ENCODE results near the gene PGBD5. TPM values are rescaled to one million over a fixed set of nuclear protein-coding genes. Genes with fewer than 3 reads are reported as not detected.

The PGBD5 gene
- total RNA-seq, 1 donor from 2014 or later: 14.7 TPM

DNA sequence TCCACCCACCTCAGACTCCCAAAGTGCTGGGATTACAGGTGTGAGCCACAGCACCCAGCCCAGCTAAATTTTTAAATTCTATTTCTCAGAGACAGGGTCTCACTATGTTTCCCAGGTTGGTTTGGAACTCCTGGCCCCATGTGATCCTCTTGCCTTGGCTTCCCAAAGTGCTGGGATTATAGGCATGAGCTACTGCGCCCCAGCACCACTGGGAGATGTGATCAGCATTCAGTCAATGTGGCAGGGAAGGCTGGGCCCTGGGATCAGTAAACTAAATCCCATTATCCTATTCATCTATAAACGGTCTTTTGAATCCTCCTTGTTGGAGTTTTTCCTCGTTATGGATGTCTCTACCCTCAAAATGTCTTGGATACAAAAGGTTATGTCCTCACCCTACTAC lies 113.5 kb downstream of the PGBD5 start:
- H2AFZ ChIP-seq (ENCODE audit: low read depth, low read length): no peak overlapping the region
- DNase-seq (ENCODE audit: low read depth) (no peak), FAIRE-seq (no peak)
- Mint-ChIP-seq H3K27ac (ENCODE audit: unreplicated experiment) (no peak overlapping the region), H3K36me3 (ENCODE audit: low read depth, unreplicated experiment) (no peaks in the 10 kb centered on the region), H3K4me1 (ENCODE audit: low read depth, unreplicated experiment) (peaks cover 9% of the 10 kb centered on the region), H3K4me3 (ENCODE audit: unreplicated experiment) (no peak overlapping the region), H3K27me3 (ENCODE audit: low read depth, unreplicated experiment) (peaks cover 7% of the 10 kb centered on the region), H3K9me3 (ENCODE audit: unreplicated experiment) (no peaks in the 10 kb centered on the region)
- no peaks in the 10 kb centered on the region for H3K79me2 ChIP-seq (ENCODE audit: insufficient read depth, low read length)
- H3K27me3 ChIP-seq (ENCODE audit: insufficient read depth, low read length): peaks cover 8% of the 10 kb centered on the region
- no peak overlapping the region for H3K9ac ChIP-seq (ENCODE audit: low read length)
- TF ChIP-seq, protein P1, sequence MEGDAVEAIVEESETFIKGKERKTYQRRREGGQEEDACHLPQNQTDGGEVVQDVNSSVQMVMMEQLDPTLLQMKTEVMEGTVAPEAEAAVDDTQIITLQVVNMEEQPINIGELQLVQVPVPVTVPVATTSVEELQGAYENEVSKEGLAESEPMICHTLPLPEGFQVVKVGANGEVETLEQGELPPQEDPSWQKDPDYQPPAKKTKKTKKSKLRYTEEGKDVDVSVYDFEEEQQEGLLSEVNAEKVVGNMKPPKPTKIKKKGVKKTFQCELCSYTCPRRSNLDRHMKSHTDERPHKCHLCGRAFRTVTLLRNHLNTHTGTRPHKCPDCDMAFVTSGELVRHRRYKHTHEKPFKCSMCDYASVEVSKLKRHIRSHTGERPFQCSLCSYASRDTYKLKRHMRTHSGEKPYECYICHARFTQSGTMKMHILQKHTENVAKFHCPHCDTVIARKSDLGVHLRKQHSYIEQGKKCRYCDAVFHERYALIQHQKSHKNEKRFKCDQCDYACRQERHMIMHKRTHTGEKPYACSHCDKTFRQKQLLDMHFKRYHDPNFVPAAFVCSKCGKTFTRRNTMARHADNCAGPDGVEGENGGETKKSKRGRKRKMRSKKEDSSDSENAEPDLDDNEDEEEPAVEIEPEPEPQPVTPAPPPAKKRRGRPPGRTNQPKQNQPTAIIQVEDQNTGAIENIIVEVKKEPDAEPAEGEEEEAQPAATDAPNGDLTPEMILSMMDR (IDR thresholded peaks at IDR 0.05; ENCODE audit: insufficient read depth, low read depth, low read length): no peak
- TF ChIP-seq EZH2 (IDR thresholded peaks at IDR 0.05; ENCODE audit: insufficient read depth, low read length): no peak
- H3K4me3 ChIP-seq (ENCODE audit: insufficient read depth, low read depth, low read length): no peak overlapping the region
- no peaks in the 10 kb centered on the region for H3K36me3 ChIP-seq (ENCODE audit: insufficient read depth, low read length)
- peaks cover 7% of the 10 kb centered on the region for H3K4me1 ChIP-seq (ENCODE audit: insufficient read depth, low read length)
- no peak overlapping the region for H3K27ac ChIP-seq (ENCODE audit: low read depth, low read length)
- no peaks in the 10 kb centered on the region for H4K20me1 ChIP-seq (ENCODE audit: insufficient read depth, low read length)
- no peaks in the 10 kb centered on the region for H3K9me3 ChIP-seq (ENCODE audit: insufficient read depth, low read depth, low read length)
- no peak overlapping the region for H3K4me2 ChIP-seq (ENCODE audit: low read length)

DNA sequence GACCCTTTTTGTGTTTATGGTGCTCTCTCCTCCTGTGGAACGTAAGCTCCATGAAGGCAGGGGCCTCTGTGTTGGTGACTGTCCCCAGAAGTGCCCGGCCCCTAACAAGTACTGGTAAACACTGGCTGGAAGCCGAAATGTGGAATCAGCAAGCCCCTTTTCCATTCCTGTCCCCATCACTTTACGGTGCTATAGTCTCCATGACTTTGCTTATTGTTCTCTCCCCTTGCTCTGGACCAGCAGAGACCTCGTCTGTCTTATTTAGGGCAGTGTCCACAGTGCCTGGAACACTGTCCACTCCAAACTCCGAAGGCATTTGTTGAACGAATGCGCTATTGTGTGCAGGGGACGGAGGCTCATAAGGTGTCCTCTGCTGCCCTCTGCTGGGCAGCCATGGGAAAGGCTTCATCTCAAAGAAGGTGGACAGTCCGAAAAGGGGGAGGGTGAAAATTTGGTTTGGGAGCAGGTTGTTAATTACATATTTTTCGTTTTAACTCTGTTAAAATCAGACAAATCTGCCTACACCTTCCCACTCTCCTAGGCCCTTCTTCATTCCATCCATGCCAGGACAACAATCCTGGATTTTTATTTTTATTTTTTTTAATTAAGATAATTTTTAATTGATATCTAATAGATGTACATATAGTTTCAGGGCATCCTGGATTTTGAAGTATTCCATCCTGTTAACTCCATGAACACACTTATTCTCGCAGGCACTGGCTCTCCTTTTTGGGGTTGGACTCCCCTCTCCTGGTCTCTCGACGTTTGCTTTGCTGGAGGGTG lies 115.6 kb downstream of the PGBD5 start:
- Histone ChIP-seq H3K9me3 (ENCODE audit: insufficient read depth, low read depth, low read length) (no peaks in the 10 kb centered on the region), H2AFZ (ENCODE audit: low read depth, low read length) (peak overlapping the region; percentile 37), H4K20me1 (ENCODE audit: insufficient read depth, low read length) (no peaks in the 10 kb centered on the region), H3K4me3 (ENCODE audit: insufficient read depth, low read depth, low read length) (no peak overlapping the region), H3K4me2 (ENCODE audit: low read length) (no peak overlapping the region), H3K36me3 (ENCODE audit: insufficient read depth, low read length) (no peaks in the 10 kb centered on the region), H3K27me3 (ENCODE audit: insufficient read depth, low read length) (peaks cover 6% of the 10 kb centered on the region), H3K27ac (ENCODE audit: low read depth, low read length) (no peak overlapping the region), H3K79me2 (ENCODE audit: insufficient read depth, low read length) (no peaks in the 10 kb centered on the region), H3K4me1 (ENCODE audit: insufficient read depth, low read length) (peaks cover 13% of the 10 kb centered on the region), H3K9ac (ENCODE audit: low read length) (no peak overlapping the region)
- FAIRE-seq (no peak), DNase-seq (ENCODE audit: low read depth) (peak; percentile 25)
- Mint-ChIP-seq H3K9me3 (ENCODE audit: unreplicated experiment) (no peaks in the 10 kb centered on the region), H3K4me1 (ENCODE audit: low read depth, unreplicated experiment) (peaks cover 15% of the 10 kb centered on the region), H3K36me3 (ENCODE audit: low read depth, unreplicated experiment) (no peaks in the 10 kb centered on the region), H3K27me3 (ENCODE audit: low read depth, unreplicated experiment) (peaks cover 10% of the 10 kb centered on the region), H3K27ac (ENCODE audit: unreplicated experiment) (no peak overlapping the region), H3K4me3 (ENCODE audit: unreplicated experiment) (no peak overlapping the region)
- TF ChIP-seq, protein P1 (IDR thresholded peaks at IDR 0.05; ENCODE audit: insufficient read depth, low read depth, low read length): peak; percentile 96
- TF ChIP-seq EZH2 (IDR thresholded peaks at IDR 0.05; ENCODE audit: insufficient read depth, low read length): no peak

DNA sequence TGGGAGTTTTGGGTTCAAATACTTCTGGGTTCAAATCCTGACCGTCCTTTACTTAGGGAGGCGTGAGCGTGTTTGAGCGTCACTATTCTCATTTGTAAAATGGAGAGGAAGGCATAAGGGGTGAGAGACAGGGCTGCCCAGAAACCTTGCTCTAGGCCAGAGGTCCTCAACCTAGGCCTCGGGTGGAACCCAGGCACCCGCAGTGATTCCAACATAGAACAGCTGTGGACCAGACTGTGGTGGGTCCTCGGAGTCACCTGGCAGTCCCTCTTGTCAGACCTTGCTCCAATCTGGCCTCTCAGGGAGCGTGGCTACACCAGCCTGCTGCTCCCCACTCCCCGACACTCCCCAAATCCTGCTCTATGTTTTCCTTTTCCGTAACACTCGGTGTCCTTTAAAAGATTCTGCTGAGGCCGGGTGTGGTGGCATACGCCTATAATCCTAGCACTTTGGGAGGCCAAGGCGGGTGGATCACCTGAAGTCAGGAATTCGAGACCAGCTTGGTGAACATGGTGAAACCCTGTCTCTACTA lies 116.4 kb downstream of the PGBD5 start:
- TF ChIP-seq, protein P1 (IDR thresholded peaks at IDR 0.05; ENCODE audit: insufficient read depth, low read depth, low read length): no peak
- TF ChIP-seq EZH2 (IDR thresholded peaks at IDR 0.05; ENCODE audit: insufficient read depth, low read length): no peak
- Histone ChIP-seq H3K27ac (ENCODE audit: low read depth, low read length) (no peak overlapping the region), H3K9me3 (ENCODE audit: insufficient read depth, low read depth, low read length) (no peaks in the 10 kb centered on the region), H3K79me2 (ENCODE audit: insufficient read depth, low read length) (no peaks in the 10 kb centered on the region), H3K36me3 (ENCODE audit: insufficient read depth, low read length) (no peaks in the 10 kb centered on the region), H3K4me2 (ENCODE audit: low read length) (no peak overlapping the region), H2AFZ (ENCODE audit: low read depth, low read length) (no peak overlapping the region), H3K4me1 (ENCODE audit: insufficient read depth, low read length) (peaks cover 13% of the 10 kb centered on the region), H3K4me3 (ENCODE audit: insufficient read depth, low read depth, low read length) (no peak overlapping the region), H3K9ac (ENCODE audit: low read length) (no peak overlapping the region), H4K20me1 (ENCODE audit: insufficient read depth, low read length) (no peaks in the 10 kb centered on the region), H3K27me3 (ENCODE audit: insufficient read depth, low read length) (peaks cover 6% of the 10 kb centered on the region)
- peaks cover 9% of the 10 kb centered on the region for H3K27me3 Mint-ChIP-seq (ENCODE audit: low read depth, unreplicated experiment)
- no peak overlapping the region for H3K4me3 Mint-ChIP-seq (ENCODE audit: unreplicated experiment)
- H3K36me3 Mint-ChIP-seq (ENCODE audit: low read depth, unreplicated experiment): no peaks in the 10 kb centered on the region
- H3K9me3 Mint-ChIP-seq (ENCODE audit: unreplicated experiment): no peaks in the 10 kb centered on the region
- H3K4me1 Mint-ChIP-seq (ENCODE audit: low read depth, unreplicated experiment): peaks cover 15% of the 10 kb centered on the region
- DNase-seq (ENCODE audit: low read depth) (no peak), FAIRE-seq (no peak)
- H3K27ac Mint-ChIP-seq (ENCODE audit: unreplicated experiment): no peak overlapping the region

Data from astrocyte (in vitro differentiated cells and primary cell).